Loucy (cell line): ENCODE results near the gene RAB14.

ENCODE experiments used
- EZH2phosphoT487 ChIP-seq: fragments of 200-600 bp; IDR thresholded peaks from 2 replicates; pipeline ENCODE4 v1.6.1; 2018; ENCODE audit warnings: antibody characterized with exemption, mild to moderate bottlenecking, moderate library complexity, borderline replicate concordance
- TF ChIP-seq, protein P1 (sequence below): fragments of 200-600 bp; sonication (generic); conservative IDR thresholded peaks from 2 replicates; pipeline ENCODE4 v1.5.1; 2014; ENCODE audit warnings: mild to moderate bottlenecking, antibody characterized with exemption, low read length

DNA sequence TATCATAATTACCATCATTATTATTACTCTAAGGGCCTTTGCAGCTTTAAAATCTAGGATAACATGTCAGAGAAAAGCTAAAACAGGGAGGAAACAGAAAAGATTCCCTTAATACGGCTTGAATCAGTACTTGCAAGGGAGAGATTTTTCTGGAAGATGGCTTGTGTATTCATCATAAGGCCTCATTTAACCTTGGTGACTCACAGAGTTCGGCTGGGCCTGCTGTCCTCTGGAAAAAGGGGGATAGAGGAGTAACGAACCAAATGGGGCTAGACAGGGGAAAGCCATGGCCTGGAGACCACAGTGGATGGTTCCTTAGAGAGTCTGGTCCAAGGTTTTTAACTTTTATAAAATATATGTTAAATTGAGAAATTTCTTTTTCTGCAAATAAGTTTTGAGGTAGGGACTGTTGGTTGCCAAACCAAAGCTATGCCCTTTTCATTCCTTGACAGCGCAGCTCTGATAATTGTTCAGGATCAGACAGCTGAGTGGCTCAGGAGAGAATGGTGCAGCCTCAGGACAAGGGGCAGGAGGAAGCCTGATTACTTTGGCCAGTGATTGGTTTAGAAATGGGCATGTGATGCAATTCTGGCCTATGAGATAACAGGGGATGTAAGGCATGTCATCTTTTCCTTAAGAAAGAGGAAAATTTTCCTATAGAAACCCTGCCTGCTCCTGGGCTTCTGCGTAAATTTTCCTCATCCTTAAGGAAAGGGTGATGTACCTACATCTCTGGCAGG lies 40.7 kb upstream of the RAB14 start:
- TF ChIP-seq, protein P1, sequence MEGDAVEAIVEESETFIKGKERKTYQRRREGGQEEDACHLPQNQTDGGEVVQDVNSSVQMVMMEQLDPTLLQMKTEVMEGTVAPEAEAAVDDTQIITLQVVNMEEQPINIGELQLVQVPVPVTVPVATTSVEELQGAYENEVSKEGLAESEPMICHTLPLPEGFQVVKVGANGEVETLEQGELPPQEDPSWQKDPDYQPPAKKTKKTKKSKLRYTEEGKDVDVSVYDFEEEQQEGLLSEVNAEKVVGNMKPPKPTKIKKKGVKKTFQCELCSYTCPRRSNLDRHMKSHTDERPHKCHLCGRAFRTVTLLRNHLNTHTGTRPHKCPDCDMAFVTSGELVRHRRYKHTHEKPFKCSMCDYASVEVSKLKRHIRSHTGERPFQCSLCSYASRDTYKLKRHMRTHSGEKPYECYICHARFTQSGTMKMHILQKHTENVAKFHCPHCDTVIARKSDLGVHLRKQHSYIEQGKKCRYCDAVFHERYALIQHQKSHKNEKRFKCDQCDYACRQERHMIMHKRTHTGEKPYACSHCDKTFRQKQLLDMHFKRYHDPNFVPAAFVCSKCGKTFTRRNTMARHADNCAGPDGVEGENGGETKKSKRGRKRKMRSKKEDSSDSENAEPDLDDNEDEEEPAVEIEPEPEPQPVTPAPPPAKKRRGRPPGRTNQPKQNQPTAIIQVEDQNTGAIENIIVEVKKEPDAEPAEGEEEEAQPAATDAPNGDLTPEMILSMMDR, result no peak
- no peak for TF ChIP-seq EZH2phosphoT487
